ENCODE data around the gene CDK5RAP2.
"Not testable (repeated sequence)": the region's sequence is repeated elsewhere in the genome, so short reads cannot be mapped to it uniquely, and the experiment has no call there.

CDK5RAP2 gene

GRCh38 chr9:120505186-120505585 lies 74.8 kb downstream of the CDK5RAP2 start:
- POLR2A ChIA-PET, result no interaction called here
- H3K4me1 ChIP-seq (ENCODE audit: control insufficient read depth, insufficient read depth, low read length), result no peaks in the 10 kb centered on the region
- no peak overlapping the region for H3K27ac ChIP-seq (ENCODE audit: extremely low read depth, low read depth, low read length)
- H3K36me3 ChIP-seq (ENCODE audit: control insufficient read depth in 2 of 2, insufficient read depth in 1 of 2, low read length in 2 of 2), result peaks cover 0 to 67% of the 10 kb centered on the region in 2 experiments; a peak in 1 of 3 replicates
- CTCF ChIA-PET, result interaction anchor here (0.8 to 1.9 kb wide), 3 partner anchors 27 to 67 kb away, joined by 3 to 8 read pairs (median 3); no protein-coding TSS in a partner anchor
- no peaks in the 10 kb centered on the region for H3K9me3 ChIP-seq (ENCODE audit: control insufficient read depth, insufficient read depth, low read depth, low read length)
- no peak for TF ChIP-seq ZNF416 (tag by site-specific recombination; IDR thresholded peaks at IDR 0.05)
- no peak for TF ChIP-seq ZNF362 (tag by site-specific recombination; IDR thresholded peaks at IDR 0.05)
- no peak overlapping the region for H3K4me3 ChIP-seq (ENCODE audit: low read depth, low read length)

GRCh38 chr9:120500733-120501132 lies 79.2 kb downstream of the CDK5RAP2 start:
- Histone ChIP-seq H3K4me3 (ENCODE audit: low read depth, low read length) (no peak overlapping the region), H3K9me3 (ENCODE audit: control insufficient read depth, insufficient read depth, low read depth, low read length) (no peaks in the 10 kb centered on the region), H3K27ac (ENCODE audit: extremely low read depth, low read depth, low read length) (no peak overlapping the region), H3K36me3 (ENCODE audit: control insufficient read depth in 2 of 2, insufficient read depth in 1 of 2, low read length in 2 of 2) (peaks cover 0 to 45% of the 10 kb centered on the region in 2 experiments; a peak in 1 of 3 replicates), H3K4me1 (ENCODE audit: control insufficient read depth, insufficient read depth, low read length) (no peaks in the 10 kb centered on the region)
- CTCF ChIA-PET, result interaction anchor here (0.5 to 1.9 kb wide), 2 partner anchors 23 to 114 kb away, joined by 3 to 12 read pairs; no protein-coding TSS in a partner anchor
- POLR2A ChIA-PET, result no interaction called here
- TF ChIP-seq OVOL3 (tag by site-specific recombination; IDR thresholded peaks at IDR 0.05) (no peak), ZFHX2 (tag by site-specific recombination; conservative IDR thresholded peaks at IDR 0.05) (no peak), ZNF658 (tag by site-specific recombination; IDR thresholded peaks at IDR 0.05) (no peak), ZNF311 (tag by site-specific recombination; IDR thresholded peaks at IDR 0.05; ENCODE audit: borderline replicate concordance) (no peak), PRDM2 (tag by site-specific recombination; IDR thresholded peaks at IDR 0.05; ENCODE audit: borderline replicate concordance) (no peak), ZNF302 (tag by site-specific recombination; IDR thresholded peaks at IDR 0.05; ENCODE audit: low read depth) (no peak), ZNF513 (tag by site-specific recombination; IDR thresholded peaks at IDR 0.05) (no peak), ZNF626 (tag by site-specific recombination; IDR thresholded peaks at IDR 0.05) (no peak), ZNF510 (tag by site-specific recombination; IDR thresholded peaks at IDR 0.05; ENCODE audit: insufficient replicate concordance) (no peak), ZNF26 (tag by site-specific recombination; IDR thresholded peaks at IDR 0.05) (no peak), SCRT1 (tag by site-specific recombination; IDR thresholded peaks at IDR 0.05; ENCODE audit: borderline replicate concordance) (no peak), ZNF416 (tag by site-specific recombination; IDR thresholded peaks at IDR 0.05) (no peak), TRIM28 (IDR thresholded peaks at IDR 0.05; ENCODE audit: borderline replicate concordance, low read length) (no peak), PRDM4 (tag by site-specific recombination; IDR thresholded peaks at IDR 0.05) (no peak)

- peaks cover 0 to 28% of the 10 kb centered on the region in 2 experiments; a peak in 2 of 3 replicates for H3K36me3 ChIP-seq (ENCODE audit: control insufficient read depth in 2 of 2, insufficient read depth in 1 of 2, low read length in 2 of 2)
- H3K4me3 ChIP-seq (ENCODE audit: low read depth, low read length); H3K9me3 ChIP-seq (ENCODE audit: control insufficient read depth, insufficient read depth, low read depth, low read length); H3K27ac ChIP-seq (ENCODE audit: extremely low read depth, low read depth, low read length); POLR2A ChIA-PET; H3K4me1 ChIP-seq (ENCODE audit: control insufficient read depth, insufficient read depth, low read length): not testable (repeated sequence)
- CTCF ChIA-PET, result interaction anchor here (0.6 kb wide), 1 partner anchor 562 kb away, joined by 5 read pairs; no protein-coding TSS in a partner anchor
These were observed 82.1 kb downstream of the CDK5RAP2 start for GRCh38 chr9:120497865-120498264.

- H3K9me3 ChIP-seq (ENCODE audit: control insufficient read depth, insufficient read depth, low read depth, low read length); H3K4me1 ChIP-seq (ENCODE audit: control insufficient read depth, insufficient read depth, low read length); POLR2A ChIA-PET; H3K27ac ChIP-seq (ENCODE audit: extremely low read depth, low read depth, low read length); H3K4me3 ChIP-seq (ENCODE audit: low read depth, low read length); CTCF ChIA-PET: not testable (repeated sequence)
- H3K36me3 ChIP-seq (ENCODE audit: control insufficient read depth in 2 of 2, insufficient read depth in 1 of 2, low read length in 2 of 2), result peaks cover 0 to 17% of the 10 kb centered on the region in 2 experiments
These were observed 83.5 kb downstream of the CDK5RAP2 start for GRCh38 chr9:120496438-120496837.
